Activated CD8-positive, alpha-beta T cell treated with anti-CD3 and anti-CD28 coated beads for 36 hours (primary cell): ENCODE data around the gene PPP2R2B. TPM values are rescaled to one million over a fixed set of nuclear protein-coding genes. Genes with fewer than 3 reads are reported as not detected.

ENCODE experiments used
- ATAC-seq: fragments of 200-7000 bp; cut with Tn5 transposase; one replicate; pipeline ENCODE4 v1.10.0; 2021; ENCODE audit warnings: mild to moderate bottlenecking, moderate library complexity
- CTCF ChIA-PET: fragments of 350-600 bp; sonication (Branson Sonifier 250); formaldehyde crosslinking; loops from one replicate; lab custom pipeline; 2021; ENCODE audit warnings: antibody characterized with exemption; lab: Charles Lee
- POLR2A ChIA-PET: fragments of 350-600 bp; sonication (Branson Sonifier 250); formaldehyde crosslinking; loops from one replicate; lab custom pipeline; 2021; ENCODE audit warnings: antibody characterized with exemption; lab: Charles Lee
- DNase-seq: peaks from one replicate; pipeline ENCODE4 v3.0.0-alpha.2; 2020
- H3K27ac Mint-ChIP-seq: one replicate; pipeline ENCODE4 v1.8.0; 2021; ENCODE audit warnings: mild to moderate bottlenecking, mixed read lengths
- H3K27me3 Mint-ChIP-seq: one replicate; pipeline ENCODE4 v1.8.0; 2021; ENCODE audit warnings: mixed read lengths
- H3K36me3 Mint-ChIP-seq: one replicate; pipeline ENCODE4 v1.8.0; 2021; ENCODE audit warnings: low read depth, mixed read lengths
- H3K4me1 Mint-ChIP-seq: one replicate; pipeline ENCODE4 v1.8.0; 2021; ENCODE audit warnings: low read depth, mixed read lengths
- H3K4me3 Mint-ChIP-seq: one replicate; pipeline ENCODE4 v1.8.0; 2021; ENCODE audit warnings: mild to moderate bottlenecking, moderate library complexity, mixed read lengths
- H3K9me3 Mint-ChIP-seq: one replicate; pipeline ENCODE4 v1.8.0; 2021; ENCODE audit warnings: mixed read lengths
- CTCF ChIP-seq: fragments of 200-600 bp; IDR thresholded peaks from one replicate; pipeline ENCODE4 v1.8.0; 2022; ENCODE audit warnings: antibody characterized with exemption, mild to moderate bottlenecking
- intact Hi-C: fragments of 100-400 bp; cut with micrococcal nuclease; formaldehyde crosslinking; loops from one replicate; pipeline ENCODE4 v1.10.0; 2022
- total RNA-seq, 2 experiments: library from RNA; stranded (reverse); gene quantifications; one replicate each; pipeline ENCODE4 v1.2.3, GENCODE V29; 2021

Gene PPP2R2B
- total RNA-seq, 2 experiments from 2014 or later, result 0.56 to 0.65 TPM

GRCh38 chr5:146745931-146746577 lies 132.5 kb downstream of the PPP2R2B start:
- ATAC-seq (no peak), DNase-seq (no peak)
- H3K9me3 Mint-ChIP-seq, result peaks cover 7% of the 10 kb centered on the region
- H3K27ac Mint-ChIP-seq, result no peak overlapping the region
- H3K4me3 Mint-ChIP-seq, result no peak overlapping the region
- H3K36me3 Mint-ChIP-seq, result peaks cover 4% of the 10 kb centered on the region
- no peak for TF ChIP-seq CTCF
- ChIA-PET CTCF (no interaction called here), POLR2A (no interaction called here)
- intact Hi-C loops, result no loop called here
- H3K27me3 Mint-ChIP-seq, result no peaks in the 10 kb centered on the region
- peaks cover 4% of the 10 kb centered on the region for H3K4me1 Mint-ChIP-seq

- no peak for TF ChIP-seq CTCF
- CTCF ChIA-PET, result interaction anchor here (1.2 kb wide), 1 partner anchor 45 kb away, joined by 3 read pairs; no protein-coding TSS in a partner anchor
Measured at GRCh38 chr5:146744068-146744745, 134.3 kb downstream of the PPP2R2B start.

GRCh38 chr5:146734936-146735577 lies 143.5 kb downstream of the PPP2R2B start:
- H3K36me3 Mint-ChIP-seq, result no peaks in the 10 kb centered on the region
- no peak for TF ChIP-seq CTCF
- no peaks in the 10 kb centered on the region for H3K4me1 Mint-ChIP-seq
- ATAC-seq (no peak), DNase-seq (no peak)
- H3K4me3 Mint-ChIP-seq, result no peak overlapping the region
- intact Hi-C loops, result no loop called here
- peaks cover 8% of the 10 kb centered on the region for H3K9me3 Mint-ChIP-seq
- no peak overlapping the region for H3K27ac Mint-ChIP-seq
- ChIA-PET CTCF (no interaction called here), POLR2A (no interaction called here)
- no peaks in the 10 kb centered on the region for H3K27me3 Mint-ChIP-seq

More at GRCh38 chr5:146744068-146744745, 134.3 kb downstream of the PPP2R2B start:
- intact Hi-C loops, result no loop called here
- Mint-ChIP-seq H3K27me3 (no peaks in the 10 kb centered on the region), H3K4me1 (no peaks in the 10 kb centered on the region), H3K36me3 (no peaks in the 10 kb centered on the region), H3K4me3 (no peak overlapping the region), H3K27ac (no peak overlapping the region), H3K9me3 (peaks cover 4% of the 10 kb centered on the region)
- DNase-seq (no peak), ATAC-seq (no peak)
- POLR2A ChIA-PET, result no interaction called here

GRCh38 chr5:146732962-146733361 lies 145.6 kb downstream of the PPP2R2B start:
- POLR2A ChIA-PET, result no interaction called here

More at GRCh38 chr5:146732962-146733361, 145.6 kb downstream of the PPP2R2B start:
- Mint-ChIP-seq H3K4me3 (no peak overlapping the region), H3K9me3 (peaks cover 21% of the 10 kb centered on the region), H3K27me3 (no peaks in the 10 kb centered on the region), H3K27ac (no peak overlapping the region), H3K36me3 (peaks cover 3% of the 10 kb centered on the region), H3K4me1 (no peaks in the 10 kb centered on the region)
- DNase-seq (no peak), ATAC-seq (no peak)
- intact Hi-C loops, result no loop called here
- CTCF ChIA-PET, result no interaction called here
- no peak for TF ChIP-seq CTCF
